ENCODE results near the gene ACTL10. TPM values are rescaled to one million over a fixed set of nuclear protein-coding genes. Genes with fewer than 3 reads are reported as not detected.
A peak's percentile ranks its signal among the peaks of the same experiment; 100 is the strongest.

Gene ACTL10
- total and polyA plus RNA-seq, 2 of the 13 experiments (the other 11 are each of a cell fraction or from before 2014, with no cell fraction given), result not detected

DNA sequence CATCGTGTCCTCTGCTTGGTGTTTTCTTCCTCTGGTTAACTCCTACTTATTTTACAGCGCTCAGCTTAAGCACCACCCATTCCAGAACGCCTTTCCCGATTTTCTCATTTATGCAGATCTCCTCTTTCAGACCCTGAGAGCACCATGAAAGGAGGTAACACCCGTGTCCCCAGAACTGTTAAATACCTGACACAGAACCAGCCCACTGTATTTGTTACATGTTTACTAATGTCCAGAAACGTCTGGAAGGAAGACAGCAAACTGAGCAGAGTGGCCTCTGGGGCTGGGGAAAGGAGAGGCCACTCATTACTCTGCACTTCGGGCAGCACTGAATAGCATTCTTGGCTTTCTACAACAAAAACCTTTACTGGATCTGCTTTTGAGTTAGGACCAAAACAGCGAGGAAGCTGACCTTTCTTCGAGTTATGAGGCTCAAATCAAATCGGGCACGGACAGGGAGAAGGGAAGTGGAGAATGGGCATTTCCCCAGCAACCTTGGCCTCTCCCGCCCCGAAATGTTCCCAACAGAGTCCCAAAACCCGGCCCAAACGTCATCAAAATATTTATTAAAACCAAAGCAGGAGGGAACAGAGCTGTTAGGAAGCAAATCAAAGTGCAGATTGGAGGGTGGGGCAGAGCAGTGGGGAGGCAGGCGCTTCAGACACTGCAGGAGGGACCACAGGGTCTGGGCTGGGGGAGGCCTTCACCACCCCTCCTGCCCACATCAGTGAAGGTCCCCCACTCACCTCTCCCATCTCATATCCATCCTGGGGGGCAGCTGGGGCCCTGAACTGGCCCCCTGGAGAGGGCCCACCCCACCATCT is 8.6 kb downstream of the ACTL10 start (continued):
- 0 out of 2 replicates have a peak, but pooled peaks have one; percentile 3 for TF ChIP-seq HES4 (CRISPR knock-in tag; IDR thresholded peaks at IDR 0.05; ENCODE audit: borderline replicate concordance)
- peak; percentile 22; the same call in 1 of the 2 replicates for TF ChIP-seq FOXK1 (CRISPR knock-in tag; IDR thresholded peaks at IDR 0.05; ENCODE audit: borderline replicate concordance, low read depth)
- TF ChIP-seq ZNF607 (CRISPR knock-in tag; IDR thresholded peaks at IDR 0.05; ENCODE audit: borderline replicate concordance), result no peak
- TF ChIP-seq, protein P1, sequence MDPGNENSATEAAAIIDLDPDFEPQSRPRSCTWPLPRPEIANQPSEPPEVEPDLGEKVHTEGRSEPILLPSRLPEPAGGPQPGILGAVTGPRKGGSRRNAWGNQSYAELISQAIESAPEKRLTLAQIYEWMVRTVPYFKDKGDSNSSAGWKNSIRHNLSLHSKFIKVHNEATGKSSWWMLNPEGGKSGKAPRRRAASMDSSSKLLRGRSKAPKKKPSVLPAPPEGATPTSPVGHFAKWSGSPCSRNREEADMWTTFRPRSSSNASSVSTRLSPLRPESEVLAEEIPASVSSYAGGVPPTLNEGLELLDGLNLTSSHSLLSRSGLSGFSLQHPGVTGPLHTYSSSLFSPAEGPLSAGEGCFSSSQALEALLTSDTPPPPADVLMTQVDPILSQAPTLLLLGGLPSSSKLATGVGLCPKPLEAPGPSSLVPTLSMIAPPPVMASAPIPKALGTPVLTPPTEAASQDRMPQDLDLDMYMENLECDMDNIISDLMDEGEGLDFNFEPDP (CRISPR knock-in tag; conservative IDR thresholded peaks at IDR 0.05), result no peak
- 0 out of 2 replicates have a peak, but pooled peaks have one; percentile 7 for TF ChIP-seq HIVEP1 (CRISPR knock-in tag; IDR thresholded peaks at IDR 0.05)
- peak; percentile 10 for TF ChIP-seq TEAD3 (CRISPR knock-in tag; optimal IDR thresholded peaks at IDR 0.05; ENCODE audit: borderline replicate concordance)
- peak; percentile 92; the same call in 1 of the 2 replicates for TF ChIP-seq CC2D1A (CRISPR knock-in tag; IDR thresholded peaks at IDR 0.05)
- TF ChIP-seq, protein P2, sequence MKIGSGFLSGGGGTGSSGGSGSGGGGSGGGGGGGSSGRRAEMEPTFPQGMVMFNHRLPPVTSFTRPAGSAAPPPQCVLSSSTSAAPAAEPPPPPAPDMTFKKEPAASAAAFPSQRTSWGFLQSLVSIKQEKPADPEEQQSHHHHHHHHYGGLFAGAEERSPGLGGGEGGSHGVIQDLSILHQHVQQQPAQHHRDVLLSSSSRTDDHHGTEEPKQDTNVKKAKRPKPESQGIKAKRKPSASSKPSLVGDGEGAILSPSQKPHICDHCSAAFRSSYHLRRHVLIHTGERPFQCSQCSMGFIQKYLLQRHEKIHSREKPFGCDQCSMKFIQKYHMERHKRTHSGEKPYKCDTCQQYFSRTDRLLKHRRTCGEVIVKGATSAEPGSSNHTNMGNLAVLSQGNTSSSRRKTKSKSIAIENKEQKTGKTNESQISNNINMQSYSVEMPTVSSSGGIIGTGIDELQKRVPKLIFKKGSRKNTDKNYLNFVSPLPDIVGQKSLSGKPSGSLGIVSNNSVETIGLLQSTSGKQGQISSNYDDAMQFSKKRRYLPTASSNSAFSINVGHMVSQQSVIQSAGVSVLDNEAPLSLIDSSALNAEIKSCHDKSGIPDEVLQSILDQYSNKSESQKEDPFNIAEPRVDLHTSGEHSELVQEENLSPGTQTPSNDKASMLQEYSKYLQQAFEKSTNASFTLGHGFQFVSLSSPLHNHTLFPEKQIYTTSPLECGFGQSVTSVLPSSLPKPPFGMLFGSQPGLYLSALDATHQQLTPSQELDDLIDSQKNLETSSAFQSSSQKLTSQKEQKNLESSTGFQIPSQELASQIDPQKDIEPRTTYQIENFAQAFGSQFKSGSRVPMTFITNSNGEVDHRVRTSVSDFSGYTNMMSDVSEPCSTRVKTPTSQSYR (CRISPR knock-in tag; IDR thresholded peaks at IDR 0.05; ENCODE audit: borderline replicate concordance), result 0 out of 2 replicates have a peak, but pooled peaks have one; percentile 13
- 0 out of 2 replicates have a peak, but pooled peaks have one; percentile 23 for TF ChIP-seq BORCS8-MEF2B (CRISPR knock-in tag; IDR thresholded peaks at IDR 0.05)
- no peak for TF ChIP-seq ZNF343 (CRISPR knock-in tag; IDR thresholded peaks at IDR 0.05)
- TF ChIP-seq SNRNP70 (IDR thresholded peaks at IDR 0.05; ENCODE audit: low read depth, low read length), result no peak
- no peak for TF ChIP-seq ADNP (CRISPR knock-in tag; IDR thresholded peaks at IDR 0.05)
- TF ChIP-seq, protein P3, sequence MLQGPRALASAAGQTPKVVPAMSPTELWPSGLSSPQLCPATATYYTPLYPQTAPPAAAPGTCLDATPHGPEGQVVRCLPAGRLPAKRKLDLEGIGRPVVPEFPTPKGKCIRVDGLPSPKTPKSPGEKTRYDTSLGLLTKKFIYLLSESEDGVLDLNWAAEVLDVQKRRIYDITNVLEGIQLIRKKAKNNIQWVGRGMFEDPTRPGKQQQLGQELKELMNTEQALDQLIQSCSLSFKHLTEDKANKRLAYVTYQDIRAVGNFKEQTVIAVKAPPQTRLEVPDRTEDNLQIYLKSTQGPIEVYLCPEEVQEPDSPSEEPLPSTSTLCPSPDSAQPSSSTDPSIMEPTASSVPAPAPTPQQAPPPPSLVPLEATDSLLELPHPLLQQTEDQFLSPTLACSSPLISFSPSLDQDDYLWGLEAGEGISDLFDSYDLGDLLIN (CRISPR knock-in tag; IDR thresholded peaks at IDR 0.05; ENCODE audit: borderline replicate concordance), result no peak
- peak; percentile 1 for TF ChIP-seq ZNF781 (CRISPR knock-in tag; IDR thresholded peaks at IDR 0.05; ENCODE audit: borderline replicate concordance, not compliant biosample characterization)
- TF ChIP-seq FOXA3 (CRISPR knock-in tag; IDR thresholded peaks at IDR 0.05), result 0 out of 2 replicates have a peak, but pooled peaks have one; percentile 3
- TF ChIP-seq ZNF788 (CRISPR knock-in tag; IDR thresholded peaks at IDR 0.05; ENCODE audit: borderline replicate concordance), result no peak
- TF ChIP-seq, protein P4, sequence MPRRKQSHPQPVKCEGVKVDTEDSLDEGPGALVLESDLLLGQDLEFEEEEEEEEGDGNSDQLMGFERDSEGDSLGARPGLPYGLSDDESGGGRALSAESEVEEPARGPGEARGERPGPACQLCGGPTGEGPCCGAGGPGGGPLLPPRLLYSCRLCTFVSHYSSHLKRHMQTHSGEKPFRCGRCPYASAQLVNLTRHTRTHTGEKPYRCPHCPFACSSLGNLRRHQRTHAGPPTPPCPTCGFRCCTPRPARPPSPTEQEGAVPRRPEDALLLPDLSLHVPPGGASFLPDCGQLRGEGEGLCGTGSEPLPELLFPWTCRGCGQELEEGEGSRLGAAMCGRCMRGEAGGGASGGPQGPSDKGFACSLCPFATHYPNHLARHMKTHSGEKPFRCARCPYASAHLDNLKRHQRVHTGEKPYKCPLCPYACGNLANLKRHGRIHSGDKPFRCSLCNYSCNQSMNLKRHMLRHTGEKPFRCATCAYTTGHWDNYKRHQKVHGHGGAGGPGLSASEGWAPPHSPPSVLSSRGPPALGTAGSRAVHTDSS (CRISPR knock-in tag; conservative IDR thresholded peaks at IDR 0.05), result no peak
- TF ChIP-seq ZSCAN29 (CRISPR knock-in tag; conservative IDR thresholded peaks at IDR 0.05), result 0 out of 2 replicates have a peak, but pooled peaks have one; percentile 23
- TF ChIP-seq ATF1 (CRISPR knock-in tag; IDR thresholded peaks at IDR 0.05), result no peak
- 0 out of 2 replicates have a peak, but pooled peaks have one; percentile 10 for TF ChIP-seq RBAK (CRISPR knock-in tag; IDR thresholded peaks at IDR 0.05)
- no peak for TF ChIP-seq SYNCRIP (IDR thresholded peaks at IDR 0.05; ENCODE audit: insufficient read depth, low read depth, low read length)
- no peak for TF ChIP-seq ZMYM3 (CRISPR knock-in tag; IDR thresholded peaks at IDR 0.05)
